Spinal cord (tissue), 10 donors: Measurements from ENCODE around the gene RASSF9. TPM values are rescaled to one million over a fixed set of nuclear protein-coding genes. Genes with fewer than 3 reads are reported as not detected.
A peak's percentile ranks its signal among the peaks of the same experiment; 100 is the strongest.

Experiments used
- DNase-seq, 6 donors: peaks; one replicate each; pipeline versions ENCODE4 v3.0.0 to v3.0.0-alpha.2; 2013 to 2015; ENCODE audit warnings: low spot score in 6 of 6, low read depth in 4 of 6
- H3K27ac ChIP-seq: one replicate; pipeline ENCODE4 v1.5.1; 2013; ENCODE audit warnings: low read depth, low read length, control low read depth
- H3K27me3 ChIP-seq: one replicate; pipeline ENCODE4 v1.6.1; 2013; ENCODE audit warnings: low read length; ENCODE audit not compliant: control insufficient read depth, insufficient read depth
- H3K36me3 ChIP-seq: one replicate; pipeline ENCODE4 v1.6.1; 2013; ENCODE audit warnings: low read length; ENCODE audit not compliant: control insufficient read depth, insufficient read depth
- H3K4me1 ChIP-seq: one replicate; pipeline ENCODE4 v1.6.1; 2013; ENCODE audit warnings: low read length; ENCODE audit not compliant: control insufficient read depth, insufficient read depth
- H3K4me3 ChIP-seq: one replicate; pipeline ENCODE4 v1.5.1; 2013; ENCODE audit warnings: low read depth, low read length, control low read depth
- H3K9me3 ChIP-seq: one replicate; pipeline ENCODE4 v1.6.1; 2013; ENCODE audit warnings: low read length; ENCODE audit not compliant: control insufficient read depth, insufficient read depth
- WGBS: methylation state at CpG from one replicate; pipeline ENCODE4 v1.1.5; 2013; ENCODE audit warnings: missing lambda C conversion rate; ENCODE audit not compliant: insufficient coverage; 5-methylcytosine and 5-hydroxymethylcytosine counted together
- polyA plus RNA-seq, 2 donors: library from polyadenylated mRNA; unstranded; fragments of 120-200 nt; gene quantifications; one replicate each; pipeline ENCODE4 v1.2.1, GENCODE V29; 2013; ENCODE audit not compliant: insufficient read length in 2 of 2
- total RNA-seq, 2 donors: library from RNA; depleted of rRNA in 1 of 2; stranded (reverse); fragments of 120-200 nt in 1 of 2; fragments of >200 nt in 1 of 2; gene quantifications; one replicate each; pipeline versions ENCODE4 v1.2.3 to v1.2.4, GENCODE V29; 2013 to 2014
- donor health status: healthy.

Gene RASSF9
- total and polyA plus RNA-seq, 4 donors: 3.0 to 6.7 (median 5.2) TPM

DNA sequence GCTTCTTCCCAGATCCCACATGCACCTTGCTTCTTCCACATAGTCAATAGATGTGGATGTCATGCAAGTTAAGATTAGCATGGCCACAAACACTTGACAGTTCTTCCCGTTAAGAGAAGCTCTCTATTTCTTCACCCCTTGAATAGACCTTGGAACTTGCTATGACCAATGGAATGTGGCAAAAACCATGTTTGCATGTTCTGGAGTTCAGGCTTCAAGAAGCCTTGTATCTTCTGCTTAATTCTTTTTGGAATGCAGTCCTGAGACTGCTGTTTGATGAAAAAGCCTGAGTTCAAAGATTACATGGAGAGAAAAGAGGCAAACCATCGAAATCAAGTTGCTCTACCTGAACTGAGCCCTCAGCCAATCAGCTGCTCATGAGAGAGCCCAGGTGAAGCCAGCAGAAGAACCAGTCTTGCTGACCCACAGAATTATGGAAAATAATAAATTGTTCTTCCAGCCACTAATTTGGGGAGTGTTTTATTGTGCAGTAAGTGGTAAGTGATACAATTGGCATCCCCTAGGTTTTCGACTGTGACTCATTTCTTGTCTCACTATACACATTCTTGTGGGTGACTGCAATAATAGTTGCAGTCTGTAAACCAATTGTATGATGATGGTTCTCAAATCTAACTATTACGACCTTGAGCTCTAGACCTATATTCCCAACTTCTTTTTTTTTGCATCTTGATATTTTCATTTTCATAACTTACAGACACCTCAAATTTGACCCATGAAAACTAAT, 12.6 kb downstream of the RASSF9 start:
- H3K36me3 ChIP-seq: no peaks in the 10 kb centered on the region
- H3K4me3 ChIP-seq: no peak overlapping the region
- 100% methylated on average over 2 of the region's 4 CpGs for WGBS
- no peak for DNase-seq
- H3K27ac ChIP-seq: no peak overlapping the region
- no peaks in the 10 kb centered on the region for H3K9me3 ChIP-seq
- H3K4me1 ChIP-seq: no peaks in the 10 kb centered on the region
- no peaks in the 10 kb centered on the region for H3K27me3 ChIP-seq

DNA sequence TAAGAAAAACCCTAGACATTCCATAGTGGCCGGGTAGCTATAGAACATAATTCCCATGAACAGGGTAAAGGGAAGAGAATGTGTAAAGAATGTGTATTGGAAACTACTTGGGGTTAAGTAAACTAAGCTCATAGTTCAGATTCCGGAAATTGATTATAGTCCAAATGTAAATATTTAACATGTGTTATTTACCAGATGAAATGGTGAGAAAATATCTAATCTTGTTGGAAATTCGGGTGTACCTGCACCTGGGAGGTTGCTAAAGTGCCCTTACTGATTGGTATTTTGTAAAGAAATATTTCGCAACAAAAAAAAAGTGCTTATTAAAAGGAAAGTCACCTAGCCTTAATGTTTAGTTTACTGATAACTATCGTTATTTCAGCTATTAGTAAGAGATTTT, 14.4 kb downstream of the RASSF9 start:
- Histone ChIP-seq H3K36me3 (no peaks in the 10 kb centered on the region), H3K9me3 (no peaks in the 10 kb centered on the region), H3K27me3 (no peaks in the 10 kb centered on the region), H3K27ac (no peak overlapping the region), H3K4me1 (no peaks in the 10 kb centered on the region), H3K4me3 (no peak overlapping the region)
- DNase-seq: no peak
- WGBS: 100% methylated on average over 1 of the region's 5 CpGs

DNA sequence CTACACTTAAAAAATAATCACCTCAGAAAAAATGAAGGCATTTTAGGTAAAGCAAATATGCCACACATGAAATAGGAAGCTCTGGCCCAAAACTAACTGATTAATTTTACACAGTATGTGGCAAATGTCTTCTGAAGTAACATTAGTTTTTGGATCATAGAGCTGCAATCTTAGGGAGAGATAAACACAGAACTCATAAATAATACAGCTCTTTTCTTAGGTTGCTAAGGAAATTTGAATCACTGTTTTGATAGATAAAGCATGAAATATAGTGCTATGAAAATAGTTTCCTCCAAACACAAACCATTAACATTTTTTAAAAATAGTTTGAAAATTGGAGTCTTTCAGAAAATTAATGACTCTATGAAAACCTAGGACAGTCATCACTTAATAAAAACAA, 15.0 kb downstream of the RASSF9 start:
- H3K9me3 ChIP-seq: no peaks in the 10 kb centered on the region
- DNase-seq: peak in 1 of 6 donors; percentile 6
- H3K4me1 ChIP-seq: no peaks in the 10 kb centered on the region
- no peaks in the 10 kb centered on the region for H3K27me3 ChIP-seq
- H3K36me3 ChIP-seq: no peaks in the 10 kb centered on the region
- no peak overlapping the region for H3K27ac ChIP-seq
- H3K4me3 ChIP-seq: no peak overlapping the region

DNA sequence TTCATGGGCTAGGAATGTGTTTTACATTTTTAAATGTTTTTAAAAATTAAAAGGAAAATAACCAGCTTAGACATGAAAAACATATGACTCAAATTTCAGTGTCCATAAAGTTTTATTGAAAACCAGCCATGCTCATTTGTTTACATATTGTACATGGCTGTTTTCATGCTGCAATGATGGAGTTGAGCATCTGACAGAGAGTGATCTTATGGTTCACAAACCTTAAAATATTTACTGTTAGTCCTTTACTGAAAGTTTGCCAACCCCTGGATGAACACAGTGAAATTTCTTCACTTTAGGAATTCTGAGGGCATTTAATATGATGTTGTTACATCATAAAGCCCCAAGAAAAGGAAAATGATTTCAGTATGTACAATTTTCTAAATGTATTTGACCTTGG, 16.1 kb downstream of the RASSF9 start:
- Histone ChIP-seq H3K27me3 (no peaks in the 10 kb centered on the region), H3K4me3 (no peak overlapping the region), H3K4me1 (no peaks in the 10 kb centered on the region), H3K27ac (no peak overlapping the region), H3K9me3 (no peaks in the 10 kb centered on the region), H3K36me3 (no peaks in the 10 kb centered on the region)
- DNase-seq: no peak

DNA sequence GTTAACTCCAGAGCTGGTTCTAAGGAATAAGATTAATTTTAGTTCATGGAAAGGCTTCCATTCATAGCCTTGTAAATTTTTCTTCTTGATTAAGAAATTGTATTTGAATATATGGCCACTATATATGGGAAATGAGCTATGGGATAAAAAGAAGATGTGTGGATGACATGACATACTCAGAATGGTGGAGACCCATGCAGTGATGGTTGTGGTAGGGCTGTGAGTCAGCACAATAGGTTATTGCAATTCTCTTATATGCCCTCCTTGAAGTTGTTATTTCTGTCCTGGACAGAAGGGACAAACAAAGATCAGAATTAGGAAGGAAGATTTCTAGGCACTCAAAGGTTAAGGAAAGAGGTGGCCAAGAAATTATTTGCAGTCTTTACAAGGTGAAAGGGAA, 21.5 kb downstream of the RASSF9 start:
- Histone ChIP-seq H3K27ac (no peak overlapping the region), H3K27me3 (no peaks in the 10 kb centered on the region), H3K36me3 (no peaks in the 10 kb centered on the region), H3K4me3 (no peak overlapping the region), H3K4me1 (no peaks in the 10 kb centered on the region), H3K9me3 (no peaks in the 10 kb centered on the region)
- DNase-seq: no peak

DNA sequence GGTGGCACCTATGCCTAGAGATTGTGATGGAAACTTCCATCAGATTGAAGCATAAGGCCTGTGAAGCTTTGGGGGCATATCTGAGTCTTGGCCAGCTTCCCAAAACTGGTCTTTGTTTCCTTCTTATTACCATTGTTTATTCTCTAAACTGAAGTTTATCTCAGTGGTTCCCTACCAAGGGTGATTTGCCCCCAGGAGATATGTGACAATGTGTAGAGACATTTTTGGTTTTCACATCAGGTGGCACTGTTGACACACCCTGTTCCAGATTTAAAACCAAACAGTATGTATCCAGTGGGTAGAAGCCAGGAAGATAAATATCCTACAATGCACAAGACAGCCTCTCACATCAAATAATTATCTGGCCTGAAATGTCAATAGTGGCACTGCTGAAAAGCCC, 22.1 kb downstream of the RASSF9 start:
- no peak for DNase-seq
- no peaks in the 10 kb centered on the region for H3K4me1 ChIP-seq
- H3K9me3 ChIP-seq: no peaks in the 10 kb centered on the region

DNA sequence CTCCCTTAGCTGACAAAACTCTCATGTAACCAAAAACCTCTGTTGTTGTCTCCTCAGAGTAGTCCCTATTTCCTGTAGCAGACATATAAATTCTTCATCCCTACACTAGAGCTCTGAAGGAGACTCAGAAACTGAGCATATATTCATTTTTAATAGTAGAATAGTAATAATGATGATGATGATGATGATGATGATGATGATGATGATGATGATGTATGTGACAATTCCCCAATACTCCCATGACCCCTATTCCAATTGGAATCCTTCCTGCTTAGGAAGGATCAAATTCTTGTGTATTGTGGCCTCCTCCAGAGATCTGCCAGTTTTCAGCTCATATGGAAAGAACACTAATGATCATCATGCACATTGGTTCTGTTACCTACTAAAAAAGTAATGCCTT, 26.7 kb downstream of the RASSF9 start:
- Histone ChIP-seq H3K27me3 (no peaks in the 10 kb centered on the region), H3K9me3 (no peaks in the 10 kb centered on the region), H3K4me3 (no peak overlapping the region), H3K4me1 (no peaks in the 10 kb centered on the region), H3K27ac (no peak overlapping the region), H3K36me3 (no peaks in the 10 kb centered on the region)
- DNase-seq: no peak

More for the DNA sequence above, 22.1 kb downstream of the RASSF9 start:
- no peak overlapping the region for H3K27ac ChIP-seq
- no peak overlapping the region for H3K4me3 ChIP-seq
- H3K36me3 ChIP-seq: no peaks in the 10 kb centered on the region
- H3K27me3 ChIP-seq: no peaks in the 10 kb centered on the region

DNA sequence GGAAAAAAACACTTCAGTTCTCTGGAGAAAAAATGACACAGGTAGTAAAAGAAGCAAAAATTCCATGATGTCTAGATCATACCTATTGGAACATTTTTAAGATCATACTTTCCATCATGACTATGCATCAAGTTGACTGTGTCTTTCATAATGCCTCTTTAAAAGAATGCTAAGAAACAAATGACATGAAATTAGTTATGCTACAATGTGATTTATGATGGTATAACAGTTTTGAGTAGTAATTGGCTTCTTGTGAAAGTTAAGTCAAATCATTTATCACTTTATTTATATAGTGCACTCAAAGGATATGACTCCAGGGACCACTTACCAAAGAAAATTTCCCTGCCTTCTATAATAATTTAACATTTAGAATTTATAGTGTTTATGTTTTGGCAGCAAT, 28.5 kb downstream of the RASSF9 start:
- no peak overlapping the region for H3K4me3 ChIP-seq

GRCh38 chr12:85805654-85806053, 30.6 kb downstream of the RASSF9 start:
- Histone ChIP-seq H3K27ac (no peak overlapping the region), H3K36me3 (no peaks in the 10 kb centered on the region), H3K27me3 (no peaks in the 10 kb centered on the region), H3K9me3 (no peaks in the 10 kb centered on the region), H3K4me3 (no peak overlapping the region), H3K4me1 (no peaks in the 10 kb centered on the region)
- WGBS: 89% methylated on average over 4 of the region's 5 CpGs
- no peak for DNase-seq

More for the DNA sequence above, 28.5 kb downstream of the RASSF9 start:
- Histone ChIP-seq H3K27ac (no peak overlapping the region), H3K36me3 (no peaks in the 10 kb centered on the region), H3K4me1 (no peaks in the 10 kb centered on the region), H3K9me3 (no peaks in the 10 kb centered on the region), H3K27me3 (no peaks in the 10 kb centered on the region)
- no peak for DNase-seq

GRCh38 chr12:85804663-85805062, 31.5 kb downstream of the RASSF9 start:
- no peak overlapping the region for H3K27ac ChIP-seq
- no peaks in the 10 kb centered on the region for H3K27me3 ChIP-seq
- no CpG with 5 or more reads among the region's 3 CpGs for WGBS
- no peaks in the 10 kb centered on the region for H3K4me1 ChIP-seq
- no peaks in the 10 kb centered on the region for H3K9me3 ChIP-seq
- no peaks in the 10 kb centered on the region for H3K36me3 ChIP-seq
- DNase-seq: no peak
- no peak overlapping the region for H3K4me3 ChIP-seq
